ENCODE results near the gene UBL7.

DNA sequence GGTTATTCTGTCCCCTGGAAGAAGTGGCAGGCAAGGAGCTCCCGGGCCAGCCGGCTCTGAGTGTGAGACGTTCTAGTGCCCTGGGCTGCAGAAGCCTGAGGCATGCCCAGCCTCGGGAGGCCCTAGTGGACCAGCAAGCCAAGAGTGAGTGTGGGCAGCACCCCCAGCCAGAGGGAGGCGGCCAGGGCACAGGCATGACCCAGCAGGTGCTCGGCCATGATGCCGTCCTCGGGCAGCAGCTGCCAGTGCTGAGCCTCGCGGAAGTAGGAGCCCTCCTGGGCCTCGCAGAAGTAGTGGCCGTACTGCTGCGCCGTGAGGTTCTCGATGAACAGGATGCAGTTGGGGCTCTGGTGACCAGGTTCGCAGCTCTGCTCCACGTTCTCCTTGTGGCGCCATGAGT, 50.5 kb downstream of the UBL7 start:
- no peak for TF ChIP-seq SIN3A (IDR thresholded peaks at IDR 0.05; ENCODE audit: borderline replicate concordance, insufficient read depth, low read length)
- no peak for TF ChIP-seq POLR2AphosphoS5 (IDR thresholded peaks at IDR 0.05; ENCODE audit: low read depth, low read length)
- TF ChIP-seq, protein P1, sequence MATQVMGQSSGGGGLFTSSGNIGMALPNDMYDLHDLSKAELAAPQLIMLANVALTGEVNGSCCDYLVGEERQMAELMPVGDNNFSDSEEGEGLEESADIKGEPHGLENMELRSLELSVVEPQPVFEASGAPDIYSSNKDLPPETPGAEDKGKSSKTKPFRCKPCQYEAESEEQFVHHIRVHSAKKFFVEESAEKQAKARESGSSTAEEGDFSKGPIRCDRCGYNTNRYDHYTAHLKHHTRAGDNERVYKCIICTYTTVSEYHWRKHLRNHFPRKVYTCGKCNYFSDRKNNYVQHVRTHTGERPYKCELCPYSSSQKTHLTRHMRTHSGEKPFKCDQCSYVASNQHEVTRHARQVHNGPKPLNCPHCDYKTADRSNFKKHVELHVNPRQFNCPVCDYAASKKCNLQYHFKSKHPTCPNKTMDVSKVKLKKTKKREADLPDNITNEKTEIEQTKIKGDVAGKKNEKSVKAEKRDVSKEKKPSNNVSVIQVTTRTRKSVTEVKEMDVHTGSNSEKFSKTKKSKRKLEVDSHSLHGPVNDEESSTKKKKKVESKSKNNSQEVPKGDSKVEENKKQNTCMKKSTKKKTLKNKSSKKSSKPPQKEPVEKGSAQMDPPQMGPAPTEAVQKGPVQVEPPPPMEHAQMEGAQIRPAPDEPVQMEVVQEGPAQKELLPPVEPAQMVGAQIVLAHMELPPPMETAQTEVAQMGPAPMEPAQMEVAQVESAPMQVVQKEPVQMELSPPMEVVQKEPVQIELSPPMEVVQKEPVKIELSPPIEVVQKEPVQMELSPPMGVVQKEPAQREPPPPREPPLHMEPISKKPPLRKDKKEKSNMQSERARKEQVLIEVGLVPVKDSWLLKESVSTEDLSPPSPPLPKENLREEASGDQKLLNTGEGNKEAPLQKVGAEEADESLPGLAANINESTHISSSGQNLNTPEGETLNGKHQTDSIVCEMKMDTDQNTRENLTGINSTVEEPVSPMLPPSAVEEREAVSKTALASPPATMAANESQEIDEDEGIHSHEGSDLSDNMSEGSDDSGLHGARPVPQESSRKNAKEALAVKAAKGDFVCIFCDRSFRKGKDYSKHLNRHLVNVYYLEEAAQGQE (IDR thresholded peaks at IDR 0.05; ENCODE audit: insufficient read depth in 1 of 2, low read depth in 2 of 2, low read length in 2 of 2): no peak
- no peak for TF ChIP-seq TAF1 (IDR thresholded peaks at IDR 0.05; ENCODE audit: borderline replicate concordance, insufficient read depth, low read length)
